ENCODE results near the gene CHAF1B.

GRCh38 chr21:36437745-36438128 lies 52.5 kb downstream of the CHAF1B start:
- TF ChIP-seq POLR2A (IDR thresholded peaks at IDR 0.05) (no peak), CTCF (IDR thresholded peaks at IDR 0.05) (no peak), EP300 (IDR thresholded peaks at IDR 0.05; ENCODE audit: low read depth) (no peak), POLR2AphosphoS5 (IDR thresholded peaks at IDR 0.05) (no peak)

All from transverse colon (tissue), 4 donors.